DMS53 treated with DMSO at 0.1 percent for 48 hours (cell line): ENCODE measurements around the gene FRMD4A.
"Not testable (repeated sequence)": the region's sequence is repeated elsewhere in the genome, so short reads cannot be mapped to it uniquely, and the experiment has no call there.

Experiments
- DNase-seq: peaks from one replicate; lab custom pipeline; 2025; ENCODE audit not compliant: unreplicated experiment; lab: John Stamatoyannopoulos, UW

The FRMD4A gene

GRCh38 chr10:13924040-13924725 lies 406.5 kb downstream of the FRMD4A start:
- no peak for DNase-seq

DNA sequence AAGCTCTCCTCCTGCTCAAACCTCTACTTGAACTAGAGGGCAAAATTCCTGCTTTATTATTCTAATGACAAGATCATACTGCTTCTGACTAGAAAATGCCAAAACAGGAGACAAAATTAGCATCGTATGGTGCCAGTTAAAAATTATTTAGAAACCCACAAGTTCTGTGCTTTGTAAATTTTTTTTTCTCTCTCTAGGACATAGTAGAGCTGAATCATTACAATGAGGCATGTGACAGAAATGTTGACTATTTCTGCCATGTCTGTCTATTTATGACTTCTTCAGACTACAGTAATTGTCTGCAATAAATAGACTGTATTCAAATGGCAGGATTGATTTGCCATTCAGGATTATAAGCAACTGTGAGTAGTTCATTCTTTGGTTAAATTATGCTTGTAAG lies 408.1 kb downstream of the FRMD4A start:
- DNase-seq = no peak

GRCh38 chr10:13921941-13922340 lies 408.8 kb downstream of the FRMD4A start:
- no peak for DNase-seq

GRCh38 chr10:13921131-13921530 lies 409.6 kb downstream of the FRMD4A start:
- not testable (repeated sequence) for DNase-seq

DNA sequence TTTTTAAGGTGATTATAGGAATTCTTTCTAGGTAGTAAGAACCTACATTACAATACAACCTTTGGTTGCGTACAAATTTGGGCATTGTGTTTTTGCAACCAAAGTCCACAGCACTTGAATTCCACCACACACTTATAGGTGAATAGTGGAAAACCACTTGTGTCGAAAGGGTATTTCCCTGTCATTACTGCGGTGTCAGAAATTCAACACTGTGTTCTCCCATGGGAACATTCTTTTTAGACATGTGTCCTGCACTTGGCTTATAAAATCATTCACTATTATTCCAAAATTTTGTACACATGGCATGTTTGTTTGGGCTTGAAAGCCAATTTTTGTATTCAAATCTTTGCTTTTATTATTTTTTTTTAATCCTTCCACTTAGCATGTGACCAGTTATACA lies 410.3 kb downstream of the FRMD4A start:
- DNase-seq = no peak

DNA sequence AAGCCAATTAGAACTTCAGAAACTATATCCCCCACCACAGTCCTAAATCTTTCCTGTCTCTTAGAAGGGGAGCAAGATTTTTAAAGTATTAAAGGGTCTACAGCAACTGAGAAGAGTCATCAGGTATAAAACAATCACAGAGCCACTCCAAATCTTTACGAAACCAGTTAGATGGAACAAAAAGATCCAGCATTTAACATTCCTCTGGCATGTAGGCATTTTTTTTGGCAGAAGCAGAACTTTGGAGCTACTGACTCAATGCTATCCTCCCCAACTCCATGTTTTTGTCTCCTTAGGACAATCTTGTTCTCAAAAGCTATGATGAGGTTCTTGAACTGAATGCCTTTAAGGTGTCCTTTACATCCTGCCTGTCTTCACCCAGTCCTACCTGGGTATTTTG lies 410.7 kb downstream of the FRMD4A start:
- DNase-seq = no peak

DNA sequence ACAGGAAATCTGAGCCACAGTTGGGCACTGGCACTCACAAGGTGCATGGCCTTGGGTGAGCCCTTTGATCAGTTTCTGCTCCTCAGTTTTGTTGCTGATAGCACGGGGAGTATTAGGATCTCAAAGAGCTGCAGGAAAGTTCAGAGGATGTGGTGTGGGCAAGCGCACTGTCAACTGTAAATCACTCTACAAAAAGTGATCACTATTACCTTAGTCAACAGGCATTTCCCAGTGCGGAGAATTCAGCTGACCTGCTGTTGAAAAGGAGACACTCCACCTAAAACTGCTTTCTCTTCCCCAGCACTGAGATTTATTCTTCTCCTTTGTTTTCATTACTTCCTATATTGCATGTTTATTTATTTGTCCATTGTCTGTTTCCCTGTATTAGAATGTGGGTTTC lies 412.9 kb downstream of the FRMD4A start:
- DNase-seq = no peak

DNA sequence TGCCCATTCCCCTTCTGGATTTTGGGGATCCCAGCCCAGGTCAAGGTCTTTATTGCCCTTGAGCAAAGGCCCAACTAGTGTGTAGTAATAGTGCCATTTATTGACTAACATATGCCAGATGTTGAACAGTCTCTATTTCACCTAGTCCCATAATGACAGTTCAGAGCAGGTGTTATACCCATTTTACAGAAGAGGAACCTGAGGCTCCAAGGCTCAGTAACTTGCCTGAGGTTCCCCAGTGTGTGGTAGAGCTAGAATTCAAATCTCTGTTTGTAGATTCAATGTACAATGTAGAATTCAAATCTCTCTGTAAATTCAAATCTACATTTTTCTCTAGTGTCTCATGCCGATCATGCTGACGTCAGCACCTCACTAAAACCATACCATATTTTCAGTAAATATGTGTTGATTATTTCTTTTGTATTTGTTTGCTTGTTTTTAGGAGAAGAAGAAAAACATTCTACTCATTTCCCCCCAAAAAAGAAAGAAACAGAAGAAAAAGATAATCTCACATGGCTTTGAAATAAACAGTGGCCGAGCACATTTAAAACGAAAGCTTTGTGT lies 414.3 kb downstream of the FRMD4A start:
- DNase-seq = no peak

DNA sequence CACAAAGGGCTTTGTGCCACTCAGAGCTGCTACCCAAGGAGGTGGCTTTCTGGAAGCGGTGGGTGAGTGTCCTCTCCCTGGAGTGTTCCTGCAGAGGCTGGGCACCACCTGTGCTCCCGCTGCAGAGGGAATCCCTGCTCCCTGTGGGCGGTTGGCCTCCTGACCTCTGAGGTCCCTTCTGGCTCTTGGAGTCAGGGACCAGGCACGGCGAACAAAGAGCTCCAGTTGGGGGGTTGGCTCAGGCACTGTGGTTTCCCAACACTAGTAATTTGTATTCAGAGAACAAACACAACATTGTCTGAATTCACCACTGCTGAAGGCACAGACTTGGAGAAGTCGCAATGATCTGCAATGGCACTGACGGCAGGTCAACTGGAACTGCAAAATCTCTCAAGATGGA lies 415.0 kb downstream of the FRMD4A start:
- DNase-seq = no peak

DNA sequence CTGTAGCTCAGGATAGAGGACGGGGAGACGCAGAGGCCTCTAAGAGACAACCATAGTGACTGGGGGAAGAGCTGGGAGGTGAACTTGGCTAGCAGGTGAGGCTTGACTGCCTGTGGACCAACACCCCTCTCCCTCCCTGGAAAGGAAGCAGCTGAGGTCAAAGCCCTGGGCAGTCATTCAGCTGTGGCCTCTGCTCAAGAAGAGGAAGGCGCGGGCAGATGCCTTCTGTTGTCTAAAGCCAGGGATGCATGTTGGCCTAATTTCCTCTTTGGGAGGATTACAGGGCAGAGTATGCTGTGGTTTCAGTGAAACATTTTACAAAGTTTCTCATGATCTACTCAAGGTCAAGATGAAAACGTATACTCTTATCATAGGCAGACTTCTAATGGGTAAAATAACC lies 416.8 kb downstream of the FRMD4A start:
- DNase-seq = no peak

GRCh38 chr10:13911821-13912520 lies 418.8 kb downstream of the FRMD4A start:
- DNase-seq = no peak

DNA sequence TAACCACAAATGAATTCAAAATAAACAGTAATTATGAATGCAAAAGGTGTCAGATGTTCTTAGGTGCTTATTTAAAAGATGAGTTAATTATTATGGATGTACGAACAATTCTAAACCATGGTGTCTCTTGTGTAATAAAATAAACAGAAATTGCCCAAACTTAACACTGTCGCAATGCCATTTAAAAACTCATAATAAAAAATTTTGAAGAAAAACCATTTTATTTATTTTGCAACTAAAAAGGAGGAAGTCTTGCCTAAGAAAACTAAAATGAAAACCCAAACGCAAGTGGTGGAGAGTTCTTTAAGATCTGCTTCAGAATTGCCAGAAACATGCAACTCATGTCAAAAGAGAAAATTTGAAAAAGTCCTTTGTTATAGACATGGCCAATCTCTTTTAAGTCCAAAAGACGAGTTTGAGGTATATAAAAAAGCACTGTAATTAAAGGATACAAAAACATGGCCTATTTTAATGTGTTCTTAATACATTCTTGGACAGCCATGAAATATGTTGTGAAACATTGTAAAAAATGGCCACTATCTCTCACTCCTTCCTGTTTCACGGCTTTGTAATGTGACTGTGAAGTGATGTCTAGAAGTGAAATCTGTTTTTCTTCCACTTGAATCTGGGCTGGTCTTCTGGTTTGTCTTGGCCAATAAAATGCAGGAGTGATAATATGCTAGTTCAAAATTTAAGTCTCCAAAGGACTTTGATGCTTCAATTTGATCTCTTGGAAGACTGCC lies 421.0 kb downstream of the FRMD4A start:
- DNase-seq = no peak

DNA sequence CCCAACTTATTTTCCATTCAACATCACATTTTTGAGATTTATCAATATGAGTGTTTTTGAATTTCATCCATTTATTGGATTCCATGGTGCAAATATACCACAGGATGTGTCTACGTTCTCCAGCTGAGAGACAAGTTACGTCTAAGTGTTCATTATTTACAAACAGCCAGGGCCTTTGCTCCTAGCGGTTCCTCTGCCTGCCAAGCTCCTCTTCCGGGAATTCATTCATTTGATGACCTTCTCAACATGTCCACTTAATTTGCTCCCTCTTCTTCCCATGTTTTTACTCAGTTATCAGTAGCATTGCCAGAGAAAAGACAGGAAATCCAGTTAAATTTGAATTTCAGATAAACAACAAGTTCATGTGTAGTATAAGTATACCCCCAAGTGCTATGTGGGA lies 422.2 kb downstream of the FRMD4A start:
- no peak for DNase-seq

DNA sequence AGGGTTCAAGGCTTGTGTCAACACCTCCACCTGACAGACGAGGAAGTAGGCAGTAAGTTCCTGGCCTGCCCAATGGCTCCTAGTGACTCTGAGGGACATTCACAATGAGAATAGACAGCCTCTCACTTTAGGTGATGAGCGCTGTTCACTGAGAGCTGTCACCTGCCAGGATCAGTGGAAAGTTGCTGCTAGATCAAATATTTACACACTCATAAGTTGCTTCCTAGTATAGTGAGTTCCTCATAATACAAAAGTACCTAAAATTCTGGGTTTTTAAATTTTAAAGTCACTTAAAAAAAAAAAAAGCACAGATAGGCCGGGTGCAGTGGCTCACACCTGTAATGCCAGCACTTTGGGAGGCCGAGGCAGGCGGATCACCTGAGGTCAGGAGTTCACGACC lies 423.2 kb downstream of the FRMD4A start:
- DNase-seq = peak; percentile 69

DNA sequence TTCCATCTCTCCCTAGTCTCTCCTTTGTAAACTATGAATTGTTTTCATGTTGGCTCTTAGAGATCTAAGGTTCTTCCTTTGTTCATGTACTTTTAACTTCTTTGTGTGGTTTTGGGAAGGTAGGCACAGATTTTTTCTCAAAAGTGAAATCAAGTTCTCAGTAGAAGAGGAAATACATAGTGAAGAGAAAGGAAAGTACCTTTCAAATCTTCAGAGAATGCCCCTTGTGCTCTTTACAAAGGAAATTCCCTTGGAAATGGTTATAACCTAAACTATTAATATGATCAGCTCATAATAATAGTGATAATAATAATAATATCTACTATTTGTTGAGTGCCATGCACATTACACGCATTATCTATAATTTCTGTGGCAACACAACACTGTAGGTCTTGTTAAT lies 425.4 kb downstream of the FRMD4A start:
- DNase-seq = no peak

DNA sequence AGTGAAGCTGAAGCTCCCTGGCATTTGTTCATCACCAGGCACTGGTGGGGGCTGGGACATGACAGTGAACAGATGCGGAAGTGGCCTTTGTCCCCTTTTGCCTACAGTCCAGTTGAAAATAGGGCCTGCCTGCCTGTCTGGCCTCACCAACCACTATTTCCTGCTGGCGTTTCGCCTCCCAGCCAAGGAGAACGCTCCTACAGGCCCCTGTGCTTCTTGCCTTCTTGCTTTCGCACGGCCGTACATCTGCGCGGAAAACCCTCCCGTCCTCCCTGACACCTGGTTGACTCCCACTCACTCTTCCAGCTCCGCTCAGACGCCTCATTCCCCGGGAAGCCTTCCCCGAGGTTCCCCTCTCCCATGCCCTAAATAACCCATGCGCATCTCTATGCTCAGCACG lies 426.7 kb downstream of the FRMD4A start:
- no peak for DNase-seq

DNA sequence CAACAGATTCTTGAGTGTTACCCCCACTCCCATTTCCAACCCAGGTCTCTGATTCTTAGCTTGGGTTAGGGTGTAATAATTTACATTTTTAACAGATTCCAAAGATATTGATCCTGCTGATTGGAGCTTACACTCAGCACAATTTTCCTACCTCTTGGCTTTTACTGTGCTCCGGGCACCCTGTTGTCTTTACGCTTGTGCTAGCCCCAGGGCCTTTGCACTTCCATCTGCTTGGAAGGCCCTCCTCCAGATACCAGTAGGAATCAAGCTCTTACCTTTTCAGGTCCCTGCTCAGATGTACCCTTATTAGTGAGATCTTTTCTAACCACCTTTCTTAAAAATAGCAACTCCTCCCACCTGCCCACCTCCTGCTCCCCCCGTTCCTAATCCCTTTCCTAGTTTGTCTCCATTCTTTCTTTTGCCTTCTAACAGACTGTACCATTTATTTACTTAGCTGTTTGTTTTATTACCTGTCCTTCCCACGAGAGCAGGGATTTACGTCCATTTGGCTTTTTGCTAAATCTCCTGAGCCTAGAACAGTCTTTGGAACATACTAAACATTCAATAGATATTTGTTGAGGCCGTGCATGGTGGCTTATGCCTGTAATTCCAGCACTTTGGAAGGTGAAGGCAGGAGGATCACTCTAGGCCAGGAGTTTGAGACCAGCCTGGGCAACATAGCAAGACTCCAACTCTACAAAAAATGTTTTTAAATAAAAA lies 427.7 kb downstream of the FRMD4A start:
- no peak for DNase-seq

DNA sequence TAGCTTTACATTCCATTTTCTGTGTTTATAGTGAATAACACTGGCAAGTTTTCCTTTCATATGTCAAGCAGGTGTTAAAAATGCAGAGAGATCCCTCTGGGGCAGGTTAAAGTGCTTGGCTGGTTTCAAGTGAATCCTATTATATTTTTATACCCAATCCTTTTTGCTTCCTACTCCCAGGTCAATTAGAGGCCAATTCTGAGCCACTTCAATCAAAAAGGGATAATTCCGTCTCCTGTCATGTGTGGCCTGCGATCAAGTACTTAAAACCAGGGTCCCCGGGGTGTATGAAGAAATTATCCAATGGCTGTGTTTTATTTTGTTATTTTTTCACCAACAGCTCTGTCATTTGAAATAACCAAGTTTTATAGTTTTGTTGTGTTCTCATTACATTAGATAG lies 430.8 kb downstream of the FRMD4A start:
- no peak for DNase-seq

GRCh38 chr10:13896146-13896545 lies 434.6 kb downstream of the FRMD4A start:
- not testable (repeated sequence) for DNase-seq

- DNase-seq = no peak
Measured at GRCh38 chr10:13894412-13895093, 436.2 kb downstream of the FRMD4A start.

- no peak for DNase-seq
Measured at GRCh38 chr10:13893926-13894325, 436.8 kb downstream of the FRMD4A start.
